Measurements from ENCODE around the gene ASTN2. TPM values are rescaled to one million over a fixed set of nuclear protein-coding genes. Genes with fewer than 3 reads are reported as not detected.

The ASTN2 gene
- total RNA-seq, 5 donors from 2014 or later (not counting 1 experiment from before 2014, with no cell fraction given): 3.7 to 4.8 (median 4.4) TPM

GRCh38 chr9:116939614-116940013 is 475.2 kb downstream of the ASTN2 start:
- Mint-ChIP-seq H3K4me1 (no peaks in the 10 kb centered on the region), H3K27me3 (peaks cover 6 to 14% of the 10 kb centered on the region in 2 donors), H3K27ac (no peak overlapping the region), H3K4me3 (no peak overlapping the region), H3K36me3 (no peaks in the 10 kb centered on the region), H3K9me3 (peaks cover 0 to 5% (median 4%) of the 10 kb centered on the region in 3 donors)
- ATAC-seq (replicated peaks in 1 of 4): no peak
- H3K4me1 ChIP-seq (ENCODE audit: control insufficient read depth in 1 of 2, extremely low read depth in 1 of 2, insufficient read depth in 2 of 2, low read length in 2 of 2): no peaks in the 10 kb centered on the region
- no peaks in the 10 kb centered on the region for H3K27me3 ChIP-seq (replicated peaks in 1 of 2; ENCODE audit: control insufficient read depth in 2 of 2, extremely low read depth in 1 of 2, insufficient read depth in 2 of 2, low read length in 1 of 2)
- ChIA-PET POLR2A (no interaction called here), CTCF (no interaction called here)
- DNase-seq: no peak
- no peaks in the 10 kb centered on the region for H3K9me3 ChIP-seq
- H3K36me3 ChIP-seq (ENCODE audit: control insufficient read depth in 2 of 2, extremely low read depth in 1 of 2, insufficient read depth in 1 of 2, low read length in 1 of 2): no peaks in the 10 kb centered on the region
- no peak overlapping the region for H3K27ac ChIP-seq (ENCODE audit: low read length)
- no peak overlapping the region for H3K4me3 ChIP-seq (ENCODE audit: control insufficient read depth in 1 of 2, extremely low read depth in 1 of 2, low read length in 1 of 2)
- WGBS (ENCODE audit: insufficient coverage): 79% methylated on average over 2 of the region's 3 CpGs

- WGBS (ENCODE audit: insufficient coverage): no CpG with 5 or more reads among the region's 1 CpG
- peaks cover 0 to 5% (median 4%) of the 10 kb centered on the region in 3 donors for H3K9me3 Mint-ChIP-seq
- no peaks in the 10 kb centered on the region for H3K4me1 ChIP-seq (ENCODE audit: control insufficient read depth in 1 of 2, extremely low read depth in 1 of 2, insufficient read depth in 2 of 2, low read length in 2 of 2)
- no peaks in the 10 kb centered on the region for H3K36me3 Mint-ChIP-seq
- H3K4me1 Mint-ChIP-seq: no peaks in the 10 kb centered on the region
- H3K27me3 Mint-ChIP-seq: peaks cover 6 to 14% of the 10 kb centered on the region in 2 donors
- POLR2A ChIA-PET: no interaction called here
- H3K36me3 ChIP-seq (ENCODE audit: control insufficient read depth in 2 of 2, extremely low read depth in 1 of 2, insufficient read depth in 1 of 2, low read length in 1 of 2): no peaks in the 10 kb centered on the region
- no peak overlapping the region for H3K27ac Mint-ChIP-seq
- ATAC-seq (replicated peaks in 1 of 4): no peak
- H3K27ac ChIP-seq (ENCODE audit: low read length): no peak overlapping the region
- H3K9me3 ChIP-seq: no peaks in the 10 kb centered on the region
- no peak overlapping the region for H3K4me3 ChIP-seq (ENCODE audit: control insufficient read depth in 1 of 2, extremely low read depth in 1 of 2, low read length in 1 of 2)
- CTCF ChIA-PET: no interaction called here
- no peaks in the 10 kb centered on the region for H3K27me3 ChIP-seq (replicated peaks in 1 of 2; ENCODE audit: control insufficient read depth in 2 of 2, extremely low read depth in 1 of 2, insufficient read depth in 2 of 2, low read length in 1 of 2)
- H3K4me3 Mint-ChIP-seq: no peak overlapping the region
- no peak for DNase-seq
These were observed 475.7 kb downstream of the ASTN2 start for GRCh38 chr9:116939161-116939560.

GRCh38 chr9:116937361-116937760 is 477.5 kb downstream of the ASTN2 start:
- Mint-ChIP-seq H3K36me3 (no peaks in the 10 kb centered on the region), H3K27me3 (peaks cover 4 to 8% of the 10 kb centered on the region in 2 donors), H3K4me1 (no peaks in the 10 kb centered on the region), H3K9me3 (peaks cover 0 to 5% (median 4%) of the 10 kb centered on the region in 3 donors), H3K4me3 (no peak overlapping the region), H3K27ac (no peak overlapping the region)
- POLR2A ChIA-PET: no interaction called here
- H3K9me3 ChIP-seq: no peaks in the 10 kb centered on the region
- ATAC-seq (replicated peaks in 1 of 4) (no peak), DNase-seq (no peak)
- H3K27ac ChIP-seq (ENCODE audit: low read length): no peak overlapping the region
- no peaks in the 10 kb centered on the region for H3K4me1 ChIP-seq (ENCODE audit: control insufficient read depth in 1 of 2, extremely low read depth in 1 of 2, insufficient read depth in 2 of 2, low read length in 2 of 2)
- no peaks in the 10 kb centered on the region for H3K27me3 ChIP-seq (replicated peaks in 1 of 2; ENCODE audit: control insufficient read depth in 2 of 2, extremely low read depth in 1 of 2, insufficient read depth in 2 of 2, low read length in 1 of 2)
- H3K36me3 ChIP-seq (ENCODE audit: control insufficient read depth in 2 of 2, extremely low read depth in 1 of 2, insufficient read depth in 1 of 2, low read length in 1 of 2): no peaks in the 10 kb centered on the region
- CTCF ChIA-PET: no interaction called here
- H3K4me3 ChIP-seq (ENCODE audit: control insufficient read depth in 1 of 2, extremely low read depth in 1 of 2, low read length in 1 of 2): no peak overlapping the region

- no peaks in the 10 kb centered on the region for H3K36me3 Mint-ChIP-seq
- CTCF ChIA-PET: no interaction called here
- H3K27ac ChIP-seq (ENCODE audit: low read length): no peak overlapping the region
These were observed 479.5 kb downstream of the ASTN2 start for GRCh38 chr9:116935149-116935897.

GRCh38 chr9:116934131-116934530 is 480.7 kb downstream of the ASTN2 start:
- ChIA-PET CTCF (interaction anchor here in 1 of 2 donors (0.6 kb wide), 1 partner anchor 1033 kb away, joined by 3 read pairs; no protein-coding TSS in a partner anchor), POLR2A (no interaction called here)
- no peak overlapping the region for H3K27ac Mint-ChIP-seq
- H3K9me3 Mint-ChIP-seq: peaks cover 0 to 5% (median 4%) of the 10 kb centered on the region in 3 donors
- DNase-seq (no peak), ATAC-seq (replicated peaks in 1 of 4) (no peak)
- H3K36me3 ChIP-seq (ENCODE audit: control insufficient read depth in 2 of 2, extremely low read depth in 1 of 2, insufficient read depth in 1 of 2, low read length in 1 of 2): no peaks in the 10 kb centered on the region
- H3K9me3 ChIP-seq: no peaks in the 10 kb centered on the region
- WGBS (ENCODE audit: insufficient coverage): 86% methylated on average over 4 of the region's 5 CpGs
- H3K4me1 ChIP-seq (ENCODE audit: control insufficient read depth in 1 of 2, extremely low read depth in 1 of 2, insufficient read depth in 2 of 2, low read length in 2 of 2): no peaks in the 10 kb centered on the region
- H3K36me3 Mint-ChIP-seq: no peaks in the 10 kb centered on the region
- no peak overlapping the region for H3K27ac ChIP-seq (ENCODE audit: low read length)
- H3K4me3 Mint-ChIP-seq: no peak overlapping the region
- H3K4me1 Mint-ChIP-seq: no peaks in the 10 kb centered on the region
- H3K4me3 ChIP-seq (ENCODE audit: control insufficient read depth in 1 of 2, extremely low read depth in 1 of 2, low read length in 1 of 2): no peak overlapping the region
- H3K27me3 Mint-ChIP-seq: peaks cover 0 to 2% of the 10 kb centered on the region in 2 donors
- no peaks in the 10 kb centered on the region for H3K27me3 ChIP-seq (replicated peaks in 1 of 2; ENCODE audit: control insufficient read depth in 2 of 2, extremely low read depth in 1 of 2, insufficient read depth in 2 of 2, low read length in 1 of 2)

More at GRCh38 chr9:116935149-116935897, 479.5 kb downstream of the ASTN2 start:
- POLR2A ChIA-PET: no interaction called here
- Mint-ChIP-seq H3K27me3 (peaks cover 0 to 2% of the 10 kb centered on the region in 2 donors), H3K27ac (no peak overlapping the region), H3K9me3 (peaks cover 0 to 5% (median 4%) of the 10 kb centered on the region in 3 donors), H3K4me1 (no peaks in the 10 kb centered on the region), H3K4me3 (no peak overlapping the region)
- ATAC-seq (replicated peaks in 1 of 4) (no peak), DNase-seq (no peak)
- no peaks in the 10 kb centered on the region for H3K27me3 ChIP-seq (replicated peaks in 1 of 2; ENCODE audit: control insufficient read depth in 2 of 2, extremely low read depth in 1 of 2, insufficient read depth in 2 of 2, low read length in 1 of 2)
- no peaks in the 10 kb centered on the region for H3K9me3 ChIP-seq
- H3K36me3 ChIP-seq (ENCODE audit: control insufficient read depth in 2 of 2, extremely low read depth in 1 of 2, insufficient read depth in 1 of 2, low read length in 1 of 2): no peaks in the 10 kb centered on the region
- H3K4me1 ChIP-seq (ENCODE audit: control insufficient read depth in 1 of 2, extremely low read depth in 1 of 2, insufficient read depth in 2 of 2, low read length in 2 of 2): no peaks in the 10 kb centered on the region
- H3K4me3 ChIP-seq (ENCODE audit: control insufficient read depth in 1 of 2, extremely low read depth in 1 of 2, low read length in 1 of 2): no peak overlapping the region
- no CpG with 5 or more reads among the region's 5 CpGs for WGBS (ENCODE audit: insufficient coverage)

GRCh38 chr9:116933251-116933650 is 481.6 kb downstream of the ASTN2 start:
- Histone ChIP-seq H3K36me3 (ENCODE audit: control insufficient read depth in 2 of 2, extremely low read depth in 1 of 2, insufficient read depth in 1 of 2, low read length in 1 of 2) (no peaks in the 10 kb centered on the region), H3K27ac (ENCODE audit: low read length) (no peak overlapping the region), H3K4me3 (ENCODE audit: control insufficient read depth in 1 of 2, extremely low read depth in 1 of 2, low read length in 1 of 2) (no peak overlapping the region), H3K4me1 (ENCODE audit: control insufficient read depth in 1 of 2, extremely low read depth in 1 of 2, insufficient read depth in 2 of 2, low read length in 2 of 2) (no peaks in the 10 kb centered on the region), H3K9me3 (no peaks in the 10 kb centered on the region), H3K27me3 (replicated peaks in 1 of 2; ENCODE audit: control insufficient read depth in 2 of 2, extremely low read depth in 1 of 2, insufficient read depth in 2 of 2, low read length in 1 of 2) (no peaks in the 10 kb centered on the region)
- Mint-ChIP-seq H3K27me3 (peaks cover 0 to 2% of the 10 kb centered on the region in 2 donors), H3K27ac (no peak overlapping the region), H3K36me3 (no peaks in the 10 kb centered on the region), H3K9me3 (peaks cover 0 to 5% (median 4%) of the 10 kb centered on the region in 3 donors), H3K4me1 (no peaks in the 10 kb centered on the region), H3K4me3 (no peak overlapping the region)
- ATAC-seq (replicated peaks in 1 of 4): no peak
- WGBS (ENCODE audit: insufficient coverage): no CpG with 5 or more reads among the region's 2 CpGs
- CTCF ChIA-PET: no interaction called here
- no peak for DNase-seq
- POLR2A ChIA-PET: no interaction called here
